Measurements from ENCODE around the gene MTMR11. TPM values are rescaled to one million over a fixed set of nuclear protein-coding genes. Genes with fewer than 3 reads are reported as not detected.

The MTMR11 gene
- total and polyA plus RNA-seq, 2 of the 13 experiments (the other 11 are each of a cell fraction or from before 2014, with no cell fraction given): 0.49 to 2.8 TPM

DNA sequence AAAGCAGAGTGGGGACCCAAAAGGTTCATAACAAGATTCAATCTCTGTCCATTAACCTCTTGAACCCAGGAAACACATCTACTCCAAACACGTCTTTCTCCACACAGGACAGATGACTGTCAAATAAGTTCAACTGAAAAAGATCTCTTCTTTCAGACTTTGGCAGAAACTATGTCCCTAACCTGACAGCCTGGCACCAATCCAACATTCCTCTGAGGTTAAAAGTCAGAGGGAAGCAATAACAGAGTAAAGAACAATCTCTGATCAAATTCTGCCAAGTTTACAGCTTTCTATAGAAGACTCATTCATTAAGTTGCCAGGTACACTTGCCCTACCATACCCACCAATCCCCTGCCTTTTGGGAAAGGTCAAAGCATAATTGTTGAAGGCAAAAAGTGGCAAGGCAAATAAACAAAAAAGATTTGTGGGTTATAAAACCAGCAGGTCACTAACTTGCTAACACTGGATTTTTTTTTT lies 41.9 kb upstream of the MTMR11 start (continued):
- TF ChIP-seq, protein P1, sequence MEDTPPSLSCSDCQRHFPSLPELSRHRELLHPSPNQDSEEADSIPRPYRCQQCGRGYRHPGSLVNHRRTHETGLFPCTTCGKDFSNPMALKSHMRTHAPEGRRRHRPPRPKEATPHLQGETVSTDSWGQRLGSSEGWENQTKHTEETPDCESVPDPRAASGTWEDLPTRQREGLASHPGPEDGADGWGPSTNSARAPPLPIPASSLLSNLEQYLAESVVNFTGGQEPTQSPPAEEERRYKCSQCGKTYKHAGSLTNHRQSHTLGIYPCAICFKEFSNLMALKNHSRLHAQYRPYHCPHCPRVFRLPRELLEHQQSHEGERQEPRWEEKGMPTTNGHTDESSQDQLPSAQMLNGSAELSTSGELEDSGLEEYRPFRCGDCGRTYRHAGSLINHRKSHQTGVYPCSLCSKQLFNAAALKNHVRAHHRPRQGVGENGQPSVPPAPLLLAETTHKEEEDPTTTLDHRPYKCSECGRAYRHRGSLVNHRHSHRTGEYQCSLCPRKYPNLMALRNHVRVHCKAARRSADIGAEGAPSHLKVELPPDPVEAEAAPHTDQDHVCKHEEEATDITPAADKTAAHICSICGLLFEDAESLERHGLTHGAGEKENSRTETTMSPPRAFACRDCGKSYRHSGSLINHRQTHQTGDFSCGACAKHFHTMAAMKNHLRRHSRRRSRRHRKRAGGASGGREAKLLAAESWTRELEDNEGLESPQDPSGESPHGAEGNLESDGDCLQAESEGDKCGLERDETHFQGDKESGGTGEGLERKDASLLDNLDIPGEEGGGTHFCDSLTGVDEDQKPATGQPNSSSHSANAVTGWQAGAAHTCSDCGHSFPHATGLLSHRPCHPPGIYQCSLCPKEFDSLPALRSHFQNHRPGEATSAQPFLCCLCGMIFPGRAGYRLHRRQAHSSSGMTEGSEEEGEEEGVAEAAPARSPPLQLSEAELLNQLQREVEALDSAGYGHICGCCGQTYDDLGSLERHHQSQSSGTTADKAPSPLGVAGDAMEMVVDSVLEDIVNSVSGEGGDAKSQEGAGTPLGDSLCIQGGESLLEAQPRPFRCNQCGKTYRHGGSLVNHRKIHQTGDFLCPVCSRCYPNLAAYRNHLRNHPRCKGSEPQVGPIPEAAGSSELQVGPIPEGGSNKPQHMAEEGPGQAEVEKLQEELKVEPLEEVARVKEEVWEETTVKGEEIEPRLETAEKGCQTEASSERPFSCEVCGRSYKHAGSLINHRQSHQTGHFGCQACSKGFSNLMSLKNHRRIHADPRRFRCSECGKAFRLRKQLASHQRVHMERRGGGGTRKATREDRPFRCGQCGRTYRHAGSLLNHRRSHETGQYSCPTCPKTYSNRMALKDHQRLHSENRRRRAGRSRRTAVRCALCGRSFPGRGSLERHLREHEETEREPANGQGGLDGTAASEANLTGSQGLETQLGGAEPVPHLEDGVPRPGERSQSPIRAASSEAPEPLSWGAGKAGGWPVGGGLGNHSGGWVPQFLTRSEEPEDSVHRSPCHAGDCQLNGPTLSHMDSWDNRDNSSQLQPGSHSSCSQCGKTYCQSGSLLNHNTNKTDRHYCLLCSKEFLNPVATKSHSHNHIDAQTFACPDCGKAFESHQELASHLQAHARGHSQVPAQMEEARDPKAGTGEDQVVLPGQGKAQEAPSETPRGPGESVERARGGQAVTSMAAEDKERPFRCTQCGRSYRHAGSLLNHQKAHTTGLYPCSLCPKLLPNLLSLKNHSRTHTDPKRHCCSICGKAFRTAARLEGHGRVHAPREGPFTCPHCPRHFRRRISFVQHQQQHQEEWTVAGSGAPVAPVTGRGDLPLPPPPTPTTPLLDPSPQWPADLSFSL (CRISPR knock-in tag; IDR thresholded peaks at IDR 0.05): no peak
- TF ChIP-seq ZNF333 (CRISPR knock-in tag; IDR thresholded peaks at IDR 0.05; ENCODE audit: borderline replicate concordance) (no peak), PHF5A (CRISPR knock-in tag; IDR thresholded peaks at IDR 0.05; ENCODE audit: low read depth, unreplicated experiment) (no peak), ZNF382 (CRISPR knock-in tag; IDR thresholded peaks at IDR 0.05; ENCODE audit: borderline replicate concordance) (no peak), ZNF775 (CRISPR knock-in tag; IDR thresholded peaks at IDR 0.05; ENCODE audit: borderline replicate concordance) (no peak), BRD4 (CRISPR knock-in tag; IDR thresholded peaks at IDR 0.05) (no peak), ZNF282 (IDR thresholded peaks at IDR 0.05; ENCODE audit: partially characterized antibody) (no peak), ZSCAN22 (CRISPR knock-in tag; IDR thresholded peaks at IDR 0.05) (no peak), ETV6 (CRISPR knock-in tag; conservative IDR thresholded peaks at IDR 0.05) (no peak), ZNF12 (CRISPR knock-in tag; IDR thresholded peaks at IDR 0.05) (no peak), ZNF10 (CRISPR knock-in tag; IDR thresholded peaks at IDR 0.05; ENCODE audit: borderline replicate concordance, low read depth) (no peak), TBX2 (CRISPR knock-in tag; IDR thresholded peaks at IDR 0.05; ENCODE audit: borderline replicate concordance) (peak; percentile 37; the same call in 1 of the 2 replicates), ZNF746 (CRISPR knock-in tag; IDR thresholded peaks at IDR 0.05) (no peak), DPF2 (CRISPR knock-in tag; IDR thresholded peaks at IDR 0.05; ENCODE audit: borderline replicate concordance, low read depth) (no peak)
- TF ChIP-seq, protein P2, sequence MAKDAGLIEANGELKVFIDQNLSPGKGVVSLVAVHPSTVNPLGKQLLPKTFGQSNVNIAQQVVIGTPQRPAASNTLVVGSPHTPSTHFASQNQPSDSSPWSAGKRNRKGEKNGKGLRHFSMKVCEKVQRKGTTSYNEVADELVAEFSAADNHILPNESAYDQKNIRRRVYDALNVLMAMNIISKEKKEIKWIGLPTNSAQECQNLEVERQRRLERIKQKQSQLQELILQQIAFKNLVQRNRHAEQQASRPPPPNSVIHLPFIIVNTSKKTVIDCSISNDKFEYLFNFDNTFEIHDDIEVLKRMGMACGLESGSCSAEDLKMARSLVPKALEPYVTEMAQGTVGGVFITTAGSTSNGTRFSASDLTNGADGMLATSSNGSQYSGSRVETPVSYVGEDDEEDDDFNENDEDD (CRISPR knock-in tag; IDR thresholded peaks at IDR 0.05; ENCODE audit: borderline replicate concordance): no peak
- TF ChIP-seq, protein P3, sequence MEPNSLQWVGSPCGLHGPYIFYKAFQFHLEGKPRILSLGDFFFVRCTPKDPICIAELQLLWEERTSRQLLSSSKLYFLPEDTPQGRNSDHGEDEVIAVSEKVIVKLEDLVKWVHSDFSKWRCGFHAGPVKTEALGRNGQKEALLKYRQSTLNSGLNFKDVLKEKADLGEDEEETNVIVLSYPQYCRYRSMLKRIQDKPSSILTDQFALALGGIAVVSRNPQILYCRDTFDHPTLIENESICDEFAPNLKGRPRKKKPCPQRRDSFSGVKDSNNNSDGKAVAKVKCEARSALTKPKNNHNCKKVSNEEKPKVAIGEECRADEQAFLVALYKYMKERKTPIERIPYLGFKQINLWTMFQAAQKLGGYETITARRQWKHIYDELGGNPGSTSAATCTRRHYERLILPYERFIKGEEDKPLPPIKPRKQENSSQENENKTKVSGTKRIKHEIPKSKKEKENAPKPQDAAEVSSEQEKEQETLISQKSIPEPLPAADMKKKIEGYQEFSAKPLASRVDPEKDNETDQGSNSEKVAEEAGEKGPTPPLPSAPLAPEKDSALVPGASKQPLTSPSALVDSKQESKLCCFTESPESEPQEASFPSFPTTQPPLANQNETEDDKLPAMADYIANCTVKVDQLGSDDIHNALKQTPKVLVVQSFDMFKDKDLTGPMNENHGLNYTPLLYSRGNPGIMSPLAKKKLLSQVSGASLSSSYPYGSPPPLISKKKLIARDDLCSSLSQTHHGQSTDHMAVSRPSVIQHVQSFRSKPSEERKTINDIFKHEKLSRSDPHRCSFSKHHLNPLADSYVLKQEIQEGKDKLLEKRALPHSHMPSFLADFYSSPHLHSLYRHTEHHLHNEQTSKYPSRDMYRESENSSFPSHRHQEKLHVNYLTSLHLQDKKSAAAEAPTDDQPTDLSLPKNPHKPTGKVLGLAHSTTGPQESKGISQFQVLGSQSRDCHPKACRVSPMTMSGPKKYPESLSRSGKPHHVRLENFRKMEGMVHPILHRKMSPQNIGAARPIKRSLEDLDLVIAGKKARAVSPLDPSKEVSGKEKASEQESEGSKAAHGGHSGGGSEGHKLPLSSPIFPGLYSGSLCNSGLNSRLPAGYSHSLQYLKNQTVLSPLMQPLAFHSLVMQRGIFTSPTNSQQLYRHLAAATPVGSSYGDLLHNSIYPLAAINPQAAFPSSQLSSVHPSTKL (CRISPR knock-in tag; IDR thresholded peaks at IDR 0.05): 0 out of 2 replicates have a peak, but pooled peaks have one; percentile 15
- TF ChIP-seq, protein P4, sequence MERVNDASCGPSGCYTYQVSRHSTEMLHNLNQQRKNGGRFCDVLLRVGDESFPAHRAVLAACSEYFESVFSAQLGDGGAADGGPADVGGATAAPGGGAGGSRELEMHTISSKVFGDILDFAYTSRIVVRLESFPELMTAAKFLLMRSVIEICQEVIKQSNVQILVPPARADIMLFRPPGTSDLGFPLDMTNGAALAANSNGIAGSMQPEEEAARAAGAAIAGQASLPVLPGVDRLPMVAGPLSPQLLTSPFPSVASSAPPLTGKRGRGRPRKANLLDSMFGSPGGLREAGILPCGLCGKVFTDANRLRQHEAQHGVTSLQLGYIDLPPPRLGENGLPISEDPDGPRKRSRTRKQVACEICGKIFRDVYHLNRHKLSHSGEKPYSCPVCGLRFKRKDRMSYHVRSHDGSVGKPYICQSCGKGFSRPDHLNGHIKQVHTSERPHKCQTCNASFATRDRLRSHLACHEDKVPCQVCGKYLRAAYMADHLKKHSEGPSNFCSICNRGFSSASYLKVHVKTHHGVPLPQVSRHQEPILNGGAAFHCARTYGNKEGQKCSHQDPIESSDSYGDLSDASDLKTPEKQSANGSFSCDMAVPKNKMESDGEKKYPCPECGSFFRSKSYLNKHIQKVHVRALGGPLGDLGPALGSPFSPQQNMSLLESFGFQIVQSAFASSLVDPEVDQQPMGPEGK (CRISPR knock-in tag; IDR thresholded peaks at IDR 0.05): no peak
